ENCODE data around the gene JAK1. TPM values are rescaled to one million over a fixed set of nuclear protein-coding genes. Genes with fewer than 3 reads are reported as not detected.

Gene JAK1
- total and polyA plus RNA-seq, 2 of the 8 experiments (the other 6 are each of a cell fraction or from before 2014, with no cell fraction given): 7.8 to 24.5 TPM

DNA sequence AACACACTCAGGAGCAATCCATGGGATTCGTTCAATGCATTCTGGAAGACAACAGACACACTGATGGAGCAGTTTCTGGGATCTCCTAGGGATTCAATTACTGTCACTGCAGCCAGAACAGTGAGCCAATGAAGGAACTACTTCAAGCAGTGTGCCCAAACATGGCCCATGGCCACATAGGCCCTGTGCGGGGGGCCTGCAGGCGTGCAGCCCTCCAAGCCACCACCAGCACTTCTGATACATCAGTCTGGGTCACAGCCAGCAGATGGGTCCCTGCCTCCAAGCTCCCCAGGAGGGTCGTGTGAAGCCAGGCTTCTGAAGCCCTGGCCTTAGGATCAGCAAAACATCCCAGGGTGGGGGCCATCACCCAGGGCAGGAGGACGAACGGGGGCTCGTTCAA is 122.2 kb downstream of the JAK1 start:
- H3K4me1 ChIP-seq (replicated peaks in 1 of 4; ENCODE audit: control insufficient read depth in 3 of 4, insufficient read depth in 4 of 4, low read length in 3 of 4): no peaks in the 10 kb centered on the region; a peak in 1 of 7 replicates
- no peaks in the 10 kb centered on the region for H3K79me1 ChIP-seq (ENCODE audit: low read depth, low read length)
- H3K9me3 ChIP-seq (ENCODE audit: insufficient read depth in 2 of 2, low read depth in 1 of 2, low read length in 1 of 2): no peaks in the 10 kb centered on the region
- peak overlapping the region; percentile 69 for H4K8ac ChIP-seq (ENCODE audit: extremely low read depth, insufficient read depth, low read length)
- H3K79me2 ChIP-seq (ENCODE audit: control insufficient read depth in 1 of 2, insufficient read depth in 2 of 2, low read length in 2 of 2): no peaks in the 10 kb centered on the region
- DNase-seq (ENCODE audit: low read depth in 1 of 2, low spot score in 2 of 2): no peak
- no peak overlapping the region for H2BK5ac ChIP-seq (ENCODE audit: low read depth, low read length)
- H4K20me1 ChIP-seq (replicated peaks in 1 of 2; ENCODE audit: control insufficient read depth in 1 of 2, insufficient read depth in 2 of 2, low read length in 2 of 2): peaks cover 0 to 2% of the 10 kb centered on the region in 2 experiments
- H4K91ac ChIP-seq (replicated peaks; ENCODE audit: insufficient read length, low read length): no peak overlapping the region
- H3K23me2 ChIP-seq (ENCODE audit: low read depth, low read length): no peaks in the 10 kb centered on the region
- H3K36me3 ChIP-seq (ENCODE audit: control insufficient read depth in 2 of 4, insufficient read depth in 4 of 4, low read length in 3 of 4): no peaks in the 10 kb centered on the region; a peak in 1 of 8 replicates
- H2AFZ ChIP-seq (ENCODE audit: low read length): no peak overlapping the region
- POLR2A ChIA-PET (ENCODE audit: partially characterized antibody): no interaction called here
- no peak overlapping the region for H3K18ac ChIP-seq (ENCODE audit: extremely low read depth, low read length)
- no peak for FAIRE-seq
- no peak overlapping the region for H3K9ac ChIP-seq (replicated peaks in 1 of 4; ENCODE audit: extremely low read depth in 1 of 4, low read depth in 3 of 4, low read length in 3 of 4)
- no peak overlapping the region for H3K4me3 ChIP-seq (ENCODE audit: extremely low read depth in 1 of 4, insufficient read depth in 2 of 4, low read depth in 3 of 4, low read length in 4 of 4)
- H3K4me2 ChIP-seq (ENCODE audit: insufficient read depth in 1 of 2, low read depth in 2 of 2, low read length in 2 of 2): no peak overlapping the region
- no peak overlapping the region for H2AK5ac ChIP-seq (ENCODE audit: low read depth, low read length)
- no peak overlapping the region for H2BK20ac ChIP-seq (ENCODE audit: low read length)
- no peak overlapping the region for H2BK15ac ChIP-seq (ENCODE audit: low read length)
- TF ChIP-seq BCL11A (IDR thresholded peaks at IDR 0.05; ENCODE audit: low read depth in 2 of 2, low read length in 2 of 2): no peak
- TF ChIP-seq CBX5 (IDR thresholded peaks at IDR 0.05; ENCODE audit: low read depth, low read length): no peak
- H3K27me3 ChIP-seq (replicated peaks in 1 of 4; ENCODE audit: control insufficient read depth in 3 of 4, extremely low read depth in 1 of 4, insufficient read depth in 3 of 4, low read length in 3 of 4): no peaks in the 10 kb centered on the region
- WGBS, 2 experiments (ENCODE audit: extremely low coverage in 1 of 2, insufficient coverage in 1 of 2, insufficient read length in 1 of 2, insufficient replicate concordance in 2 of 2, low coverage in 1 of 2, low lambda C conversion rate in 2 of 2, missing lambda C conversion rate in 1 of 2): 97% methylated on average over 7 of the region's 7 CpGs; no CpG with 5 or more reads in 1 of the 2 experiments
- no peak overlapping the region for H3K27ac ChIP-seq (ENCODE audit: low read depth, low read length)
- no peak overlapping the region for H3K56ac ChIP-seq (replicated peaks; ENCODE audit: insufficient read length, low read depth, low read length)
- H3K14ac ChIP-seq (ENCODE audit: insufficient read length): no peak overlapping the region
- no peak overlapping the region for H4K5ac ChIP-seq (ENCODE audit: insufficient read length, low read depth, low read length)
- H3K23ac ChIP-seq (ENCODE audit: insufficient read length): no peak overlapping the region
- no peak overlapping the region for H2BK120ac ChIP-seq (replicated peaks; ENCODE audit: low read depth, low read length)
- no peak overlapping the region for H3K4ac ChIP-seq (replicated peaks; ENCODE audit: insufficient read length, low read depth, low read length)
- CTCF ChIA-PET (ENCODE audit: partially characterized antibody): interaction anchor here (1.0 to 1.8 kb wide), 3 partner anchors 7 to 19 kb away, joined by 3 to 6 read pairs (median 4); no protein-coding TSS in a partner anchor
- no peak overlapping the region for H2BK12ac ChIP-seq (ENCODE audit: low read depth, low read length)

Measured in H1 (cell line).